Measurements from ENCODE around the gene DGKH.

The DGKH gene

DNA sequence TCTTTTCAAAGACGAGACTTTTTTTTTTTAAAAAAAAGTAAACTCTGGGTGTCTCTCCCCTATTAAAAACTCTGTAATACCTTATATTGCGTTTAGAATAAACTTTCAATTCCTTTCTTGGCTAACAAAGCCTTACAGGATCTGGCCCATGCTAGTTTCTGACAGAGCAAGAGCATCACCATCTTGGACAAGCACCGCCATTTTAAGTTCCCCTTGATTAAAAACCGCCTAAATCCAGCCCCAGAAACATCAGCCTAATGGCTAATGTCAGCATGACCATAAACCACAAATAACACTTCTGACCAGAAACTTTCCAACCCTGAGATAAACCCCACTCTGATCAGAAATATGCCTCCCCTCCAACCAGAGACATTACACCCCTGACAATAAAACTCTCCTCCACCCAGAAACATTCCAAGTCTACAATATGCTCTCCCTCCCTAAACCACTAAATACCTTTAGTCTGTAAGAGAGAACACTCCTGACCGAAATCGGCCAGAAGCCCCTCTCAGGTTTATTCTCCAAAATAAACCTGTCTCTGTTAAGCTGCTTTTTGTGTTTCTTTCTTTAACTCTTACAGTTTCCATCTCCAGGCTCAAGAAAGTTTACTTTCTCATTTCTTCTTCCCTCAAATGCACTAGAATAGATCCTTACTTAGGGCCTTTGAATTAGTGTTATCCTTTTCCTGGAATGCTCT, 221.9 kb downstream of the DGKH start:
- peaks cover 5% of the 10 kb centered on the region in 2 donors for H3K4me1 ChIP-seq (ENCODE audit: control insufficient read depth in 2 of 2, insufficient read depth in 1 of 2, low read depth in 1 of 2, low read length in 2 of 2)
- no peak overlapping the region for H3K27ac ChIP-seq (replicated peaks; ENCODE audit: low read length)
- no peak overlapping the region for H3K9ac ChIP-seq (ENCODE audit: low read depth, low read length, poor library complexity)
- H2BK120ac ChIP-seq (ENCODE audit: low read depth, low read length) = no peak overlapping the region
- no peaks in the 10 kb centered on the region for H3K36me3 ChIP-seq (replicated peaks in 1 of 2; ENCODE audit: control insufficient read depth in 2 of 2, insufficient read depth in 2 of 2, low read length in 2 of 2)
- H2BK12ac ChIP-seq (ENCODE audit: low read length) = no peak overlapping the region
- H4K8ac ChIP-seq (ENCODE audit: low read depth, low read length) = no peak overlapping the region
- H2AFZ ChIP-seq (ENCODE audit: low read length) = peak overlapping the region; percentile 96
- H3K79me1 ChIP-seq (ENCODE audit: low read depth, low read length) = no peaks in the 10 kb centered on the region
- no peak overlapping the region for H2BK5ac ChIP-seq (ENCODE audit: low read length)
- H4K91ac ChIP-seq (ENCODE audit: low read depth, low read length, poor library complexity) = no peak overlapping the region
- H3K27me3 ChIP-seq (ENCODE audit: control insufficient read depth in 3 of 3, insufficient read depth in 3 of 3, low read depth in 1 of 3, low read length in 3 of 3) = no peaks in the 10 kb centered on the region
- WGBS, 2 donors (ENCODE audit: extremely low coverage in 2 of 2, insufficient read length in 2 of 2, insufficient replicate concordance in 1 of 2) = no CpG with 5 or more reads among the region's 6 CpGs
- no peak overlapping the region for H3K23ac ChIP-seq (ENCODE audit: low read depth, low read length, poor library complexity)
- H3K4ac ChIP-seq (ENCODE audit: low read length) = no peak overlapping the region
- H3K18ac ChIP-seq (ENCODE audit: low read length) = no peak overlapping the region
- no peak overlapping the region for H3K14ac ChIP-seq (ENCODE audit: low read length)
- H3K4me3 ChIP-seq (ENCODE audit: low read length in 2 of 2) = peak overlapping the region in 1 of 2 donors; percentile 62
- H3K4me2 ChIP-seq (ENCODE audit: insufficient read depth, low read length, poor library complexity, severe bottlenecking) = no peak overlapping the region
- no peak overlapping the region for H2BK15ac ChIP-seq (ENCODE audit: low read length)
- no peak for DNase-seq (ENCODE audit: low spot score)
- no peak overlapping the region for H2AK5ac ChIP-seq (ENCODE audit: low read depth, low read length)
- peaks cover 4 to 7% of the 10 kb centered on the region in 2 donors for H3K9me3 ChIP-seq (replicated peaks in 1 of 2; ENCODE audit: control insufficient read depth in 2 of 2, insufficient read depth in 1 of 2, low read depth in 1 of 2, low read length in 2 of 2)

DNA sequence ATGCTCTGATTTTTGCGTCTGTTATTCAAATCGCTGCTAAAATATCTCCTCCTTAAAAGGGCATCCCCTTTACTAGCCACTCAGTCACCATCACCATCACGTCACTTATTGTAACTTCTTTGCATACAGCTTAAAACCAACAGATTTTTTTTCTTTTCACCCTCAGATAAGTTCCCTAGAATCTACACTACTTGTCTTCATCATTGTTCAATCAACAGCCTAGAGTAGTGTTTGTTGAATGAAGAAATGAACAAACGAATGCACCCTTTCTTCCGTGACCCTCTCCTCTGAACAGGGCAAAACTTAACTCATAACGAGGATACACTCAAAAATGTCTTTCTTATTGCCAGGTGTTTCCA, 222.4 kb downstream of the DGKH start:
- no CpG with 5 or more reads among the region's 6 CpGs for WGBS, 2 donors (ENCODE audit: extremely low coverage in 2 of 2, insufficient read length in 2 of 2, insufficient replicate concordance in 1 of 2)
- Histone ChIP-seq H2AK5ac (ENCODE audit: low read depth, low read length) (no peak overlapping the region), H3K27ac (replicated peaks; ENCODE audit: low read length) (peak overlapping the region; percentile 89), H2BK15ac (ENCODE audit: low read length) (no peak overlapping the region), H3K9ac (ENCODE audit: low read depth, low read length, poor library complexity) (no peak overlapping the region), H3K4ac (ENCODE audit: low read length) (no peak overlapping the region), H3K79me1 (ENCODE audit: low read depth, low read length) (no peaks in the 10 kb centered on the region), H2BK5ac (ENCODE audit: low read length) (no peak overlapping the region), H2BK120ac (ENCODE audit: low read depth, low read length) (no peak overlapping the region), H3K23ac (ENCODE audit: low read depth, low read length, poor library complexity) (no peak overlapping the region), H3K4me1 (ENCODE audit: control insufficient read depth in 2 of 2, insufficient read depth in 1 of 2, low read depth in 1 of 2, low read length in 2 of 2) (peaks cover 5% of the 10 kb centered on the region in 2 donors), H2BK12ac (ENCODE audit: low read length) (no peak overlapping the region), H4K8ac (ENCODE audit: low read depth, low read length) (no peak overlapping the region), H3K36me3 (replicated peaks in 1 of 2; ENCODE audit: control insufficient read depth in 2 of 2, insufficient read depth in 2 of 2, low read length in 2 of 2) (no peaks in the 10 kb centered on the region), H3K4me2 (ENCODE audit: insufficient read depth, low read length, poor library complexity, severe bottlenecking) (peak overlapping the region; percentile 52), H3K27me3 (ENCODE audit: control insufficient read depth in 3 of 3, insufficient read depth in 3 of 3, low read depth in 1 of 3, low read length in 3 of 3) (no peaks in the 10 kb centered on the region), H3K4me3 (ENCODE audit: low read length in 2 of 2) (peak overlapping the region in 1 of 2 donors; percentile 62), H2AFZ (ENCODE audit: low read length) (peak overlapping the region; percentile 96), H3K14ac (ENCODE audit: low read length) (no peak overlapping the region), H4K91ac (ENCODE audit: low read depth, low read length, poor library complexity) (no peak overlapping the region), H3K18ac (ENCODE audit: low read length) (no peak overlapping the region), H3K9me3 (replicated peaks in 1 of 2; ENCODE audit: control insufficient read depth in 2 of 2, insufficient read depth in 1 of 2, low read depth in 1 of 2, low read length in 2 of 2) (peaks cover 4 to 7% of the 10 kb centered on the region in 2 donors)
- DNase-seq (ENCODE audit: low spot score) = no peak

DNA sequence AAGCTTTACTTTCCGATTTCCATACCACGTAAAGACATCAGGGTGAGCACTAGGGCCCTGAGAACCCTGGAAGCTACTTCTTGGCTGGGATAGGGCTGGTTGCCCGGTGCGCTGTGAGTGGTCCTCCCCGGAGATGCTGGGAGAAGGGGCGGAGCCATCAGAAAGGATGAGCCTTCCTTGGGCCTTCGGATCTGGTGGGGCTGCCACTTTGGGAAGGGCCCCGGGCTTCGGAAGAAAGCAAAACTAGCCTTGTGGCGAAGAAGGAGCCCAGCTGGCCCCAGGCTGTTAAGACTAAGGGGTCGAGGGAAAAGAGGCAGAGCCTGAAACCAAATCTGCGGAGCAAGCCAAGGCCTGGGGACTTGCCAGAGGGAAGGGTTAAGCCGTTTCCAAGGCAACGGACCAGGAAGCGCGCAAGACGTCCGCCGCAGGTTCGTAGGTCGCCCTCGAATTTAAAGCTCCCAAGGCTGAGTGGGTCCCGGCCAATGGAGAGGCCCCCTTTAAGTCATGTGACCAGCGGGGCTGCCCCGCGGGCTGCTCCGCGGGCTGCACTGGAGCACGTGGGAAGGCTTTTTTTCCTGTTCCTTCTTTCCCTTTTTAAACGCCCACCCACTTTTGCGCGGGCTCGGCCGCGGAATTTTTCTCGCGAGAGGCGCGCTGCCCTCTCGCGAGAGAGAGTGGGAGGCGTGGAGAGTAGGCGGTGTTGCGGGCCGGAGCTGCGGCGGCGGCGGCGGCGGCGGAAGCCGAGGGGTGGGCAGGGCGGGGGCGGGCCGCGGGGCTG, 223.1 kb downstream of the DGKH start:
- H3K4me2 ChIP-seq (ENCODE audit: insufficient read depth, low read length, poor library complexity, severe bottlenecking) = peak overlapping the region; percentile 52
- H3K4me3 ChIP-seq (ENCODE audit: low read length in 2 of 2) = peak overlapping the region; percentile 62 to 80
- no peak overlapping the region for H3K23ac ChIP-seq (ENCODE audit: low read depth, low read length, poor library complexity)
- H3K79me1 ChIP-seq (ENCODE audit: low read depth, low read length) = no peaks in the 10 kb centered on the region
- no CpG with 5 or more reads among the region's 57 CpGs for WGBS, 2 donors (ENCODE audit: extremely low coverage in 2 of 2, insufficient read length in 2 of 2, insufficient replicate concordance in 1 of 2)
- H3K27ac ChIP-seq (replicated peaks; ENCODE audit: low read length) = peak overlapping the region; percentile 89
- no peak overlapping the region for H2BK120ac ChIP-seq (ENCODE audit: low read depth, low read length)
- H3K9me3 ChIP-seq (replicated peaks in 1 of 2; ENCODE audit: control insufficient read depth in 2 of 2, insufficient read depth in 1 of 2, low read depth in 1 of 2, low read length in 2 of 2) = peaks cover 4 to 7% of the 10 kb centered on the region in 2 donors
- H3K36me3 ChIP-seq (replicated peaks in 1 of 2; ENCODE audit: control insufficient read depth in 2 of 2, insufficient read depth in 2 of 2, low read length in 2 of 2) = no peaks in the 10 kb centered on the region
- peak overlapping the region; percentile 80 for H3K18ac ChIP-seq (ENCODE audit: low read length)
- H2BK12ac ChIP-seq (ENCODE audit: low read length) = no peak overlapping the region
- no peak overlapping the region for H2AK5ac ChIP-seq (ENCODE audit: low read depth, low read length)
- H4K91ac ChIP-seq (ENCODE audit: low read depth, low read length, poor library complexity) = no peak overlapping the region
- H3K14ac ChIP-seq (ENCODE audit: low read length) = no peak overlapping the region
- no peaks in the 10 kb centered on the region for H3K27me3 ChIP-seq (ENCODE audit: control insufficient read depth in 3 of 3, insufficient read depth in 3 of 3, low read depth in 1 of 3, low read length in 3 of 3)
- DNase-seq (ENCODE audit: low spot score) = peak; percentile 95
- H4K8ac ChIP-seq (ENCODE audit: low read depth, low read length) = no peak overlapping the region
- H3K4ac ChIP-seq (ENCODE audit: low read length) = no peak overlapping the region
- H3K4me1 ChIP-seq (ENCODE audit: control insufficient read depth in 2 of 2, insufficient read depth in 1 of 2, low read depth in 1 of 2, low read length in 2 of 2) = peaks cover 5% of the 10 kb centered on the region in 2 donors
- peak overlapping the region; percentile 15 for H2BK5ac ChIP-seq (ENCODE audit: low read length)
- H2BK15ac ChIP-seq (ENCODE audit: low read length) = no peak overlapping the region
- no peak overlapping the region for H3K9ac ChIP-seq (ENCODE audit: low read depth, low read length, poor library complexity)
- H2AFZ ChIP-seq (ENCODE audit: low read length) = peak overlapping the region; percentile 96

DNA sequence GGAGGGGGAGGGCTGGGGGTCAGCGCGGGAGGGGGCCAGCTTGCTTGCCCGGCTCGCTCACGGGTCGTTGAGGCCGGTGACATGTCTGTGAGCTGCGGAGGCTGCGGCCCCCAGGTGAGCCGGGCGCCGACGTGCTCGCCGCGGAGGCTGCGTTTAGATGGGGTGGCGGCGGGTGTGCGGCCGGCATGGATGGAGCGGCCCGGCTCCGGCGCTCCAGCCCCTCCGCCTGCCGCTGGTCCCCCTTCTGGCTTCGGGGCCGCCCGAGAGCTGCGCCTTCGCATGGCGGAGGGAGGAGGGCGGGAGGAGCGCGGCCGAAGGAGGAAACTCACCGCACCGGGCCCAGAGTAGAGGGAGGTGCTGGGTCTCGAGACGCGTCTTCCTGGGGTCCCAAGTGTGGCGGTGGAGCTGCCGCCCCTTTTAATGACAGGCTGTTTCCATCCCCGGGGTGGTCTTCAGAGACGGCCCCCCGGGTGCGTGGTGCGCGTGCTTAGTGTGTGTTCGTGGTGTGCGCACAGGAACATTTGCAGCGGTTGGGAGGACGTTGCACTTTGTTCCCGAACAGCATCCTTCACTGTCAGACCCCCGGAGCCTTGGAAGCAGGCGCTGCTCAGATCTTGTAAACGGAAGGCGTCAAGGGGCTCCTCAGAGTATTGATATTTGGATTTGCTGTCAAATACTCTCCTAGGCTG, 223.8 kb downstream of the DGKH start, which contains the start of gene AKAP11:
AKAP11 (plus strand) TSS at position 38 of the 689 bp plus-strand sequence. CDS start 14,197 bp downstream, outside the sequence.
- peak within 1 kb of the TSS; percentile 94 for H3K14ac ChIP-seq (ENCODE audit: low read length)
- H3K4me2 ChIP-seq (ENCODE audit: insufficient read depth, low read length, poor library complexity, severe bottlenecking) = peak within 1 kb of the TSS; percentile 79
- WGBS, 2 donors (ENCODE audit: extremely low coverage in 2 of 2, insufficient read length in 2 of 2, insufficient replicate concordance in 1 of 2) = no CpG with 5 or more reads among the region's 59 CpGs
- H2BK15ac ChIP-seq (ENCODE audit: low read length) = peak within 1 kb of the TSS; percentile 39
- no peaks in the 10 kb centered on the region for H3K36me3 ChIP-seq (replicated peaks in 1 of 2; ENCODE audit: control insufficient read depth in 2 of 2, insufficient read depth in 2 of 2, low read length in 2 of 2)
- no peak within 1 kb of the TSS for H2AK5ac ChIP-seq (ENCODE audit: low read depth, low read length)
- peak within 1 kb of the TSS; percentile 51 for H2BK120ac ChIP-seq (ENCODE audit: low read depth, low read length)
- peak within 1 kb of the TSS; percentile 99 for H3K23ac ChIP-seq (ENCODE audit: low read depth, low read length, poor library complexity)
- peak within 1 kb of the TSS; percentile 48 for H2BK5ac ChIP-seq (ENCODE audit: low read length)
- H3K9me3 ChIP-seq (replicated peaks in 1 of 2; ENCODE audit: control insufficient read depth in 2 of 2, insufficient read depth in 1 of 2, low read depth in 1 of 2, low read length in 2 of 2) = peaks cover 4 to 7% of the 10 kb centered on the region in 2 donors
- H3K18ac ChIP-seq (ENCODE audit: low read length) = peak within 1 kb of the TSS; percentile 95
- peak within 1 kb of the TSS; percentile 62 to 96 for H3K4me3 ChIP-seq (ENCODE audit: low read length in 2 of 2)
- H4K8ac ChIP-seq (ENCODE audit: low read depth, low read length) = no peak within 1 kb of the TSS
- peak within 1 kb of the TSS; percentile 93 for H3K9ac ChIP-seq (ENCODE audit: low read depth, low read length, poor library complexity)
- no peak for DNase-seq (ENCODE audit: low spot score)
- no peaks in the 10 kb centered on the region for H3K79me1 ChIP-seq (ENCODE audit: low read depth, low read length)
- H3K27ac ChIP-seq (replicated peaks; ENCODE audit: low read length) = peak within 1 kb of the TSS; percentile 89
- peaks cover 5% of the 10 kb centered on the region in 2 donors for H3K4me1 ChIP-seq (ENCODE audit: control insufficient read depth in 2 of 2, insufficient read depth in 1 of 2, low read depth in 1 of 2, low read length in 2 of 2)
- H3K27me3 ChIP-seq (ENCODE audit: control insufficient read depth in 3 of 3, insufficient read depth in 3 of 3, low read depth in 1 of 3, low read length in 3 of 3) = no peaks in the 10 kb centered on the region
- H4K91ac ChIP-seq (ENCODE audit: low read depth, low read length, poor library complexity) = no peak within 1 kb of the TSS
- H2BK12ac ChIP-seq (ENCODE audit: low read length) = no peak within 1 kb of the TSS
- peak within 1 kb of the TSS; percentile 96 for H2AFZ ChIP-seq (ENCODE audit: low read length)
- no peak within 1 kb of the TSS for H3K4ac ChIP-seq (ENCODE audit: low read length)

Measured in neuronal stem cell (in vitro differentiated cells).